HL-60 (cell line): ENCODE data around the gene BBS1.

Experiments used
- DNase-seq, 2 experiments: peaks; one replicate each; pipeline ENCODE4 v3.0.0-alpha.2; 2010 to 2020; ENCODE audit warnings: low read depth in 1 of 2, low spot score in 1 of 2
- H3K27ac ChIP-seq: fragments of 250-450 bp; sonication (Bioruptor Pico); replicated peaks from 2 replicates; pipeline ENCODE4 v1.5.1; 2020; ENCODE audit warnings: mild to moderate bottlenecking, moderate library complexity
- H3K27me3 ChIP-seq: fragments of 250-450 bp; sonication (Bioruptor Pico); 2 replicates; pipeline ENCODE4 v1.5.1; 2021; ENCODE audit warnings: mild to moderate bottlenecking, moderate library complexity; ENCODE audit not compliant: insufficient read depth, poor library complexity, severe bottlenecking
- H3K4me3 ChIP-seq: replicated peaks from 2 replicates; pipeline ENCODE4 v1.5.1; 2011; ENCODE audit warnings: mild to moderate bottlenecking, control low read depth, low read length; ENCODE audit not compliant: insufficient read depth
- CTCF ChIP-seq: IDR thresholded peaks from one replicate; pipeline ENCODE4 v1.5.1; 2011; ENCODE audit warnings: low read length, control low read depth, inconsistent platforms; ENCODE audit not compliant: insufficient read depth
- GABPA ChIP-seq: IDR thresholded peaks from 2 replicates; pipeline ENCODE4 v1.6.1; 2012; ENCODE audit warnings: low read depth
- POLR2AphosphoS5 ChIP-seq: IDR thresholded peaks from 2 replicates; pipeline ENCODE4 v1.6.1; 2012; ENCODE audit warnings: low read depth
- REST ChIP-seq: IDR thresholded peaks from 2 replicates; pipeline ENCODE4 v1.6.1; 2012; ENCODE audit warnings: low read depth; ENCODE audit not compliant: insufficient replicate concordance
- SPI1 ChIP-seq: IDR thresholded peaks from 2 replicates; pipeline ENCODE4 v1.6.1; 2012; ENCODE audit warnings: low read depth, mild to moderate bottlenecking, borderline replicate concordance

The BBS1 gene

GRCh38 chr11:66570079-66570849, 59.8 kb downstream of the BBS1 start:
- Histone ChIP-seq H3K4me3 (no peak overlapping the region), H3K27ac (no peak overlapping the region), H3K27me3 (peaks cover 15% of the 10 kb centered on the region)
- TF ChIP-seq SPI1 (no peak), POLR2AphosphoS5 (no peak), REST (no peak), GABPA (no peak), CTCF (no peak)
- no peak for DNase-seq

- Histone ChIP-seq H3K27ac (no peak overlapping the region), H3K27me3 (peaks cover 15% of the 10 kb centered on the region), H3K4me3 (no peak overlapping the region)
- DNase-seq = no peak
- no peak for TF ChIP-seq REST
- no peak for TF ChIP-seq CTCF
- no peak for TF ChIP-seq GABPA
- no peak for TF ChIP-seq POLR2AphosphoS5
- no peak for TF ChIP-seq SPI1
These were observed 60.4 kb downstream of the BBS1 start for GRCh38 chr11:66570850-66571180.

- no peaks in the 10 kb centered on the region for H3K27me3 ChIP-seq
- no peak overlapping the region for H3K27ac ChIP-seq
- TF ChIP-seq REST (no peak), GABPA (no peak), CTCF (peak; percentile 75)
- DNase-seq = peak; percentile 47 to 60
- H3K4me3 ChIP-seq = no peak overlapping the region
These were observed 68.7 kb downstream of the BBS1 start for GRCh38 chr11:66579017-66579606.
